ENCODE results near the gene PRAMEF4. TPM values are rescaled to one million over a fixed set of nuclear protein-coding genes. Genes with fewer than 3 reads are reported as not detected.

Gene PRAMEF4
- total and polyA plus RNA-seq, 2 donors (not counting 3 experiments of a cell fraction or from before 2014, with no cell fraction given) = not detected

Small RNA genes lying within 50 kb of the gene (small RNA-seq; reads per million reads assigned to genes)
- not detected for gene RNU6-1072P (ENCODE audit: insufficient read depth, insufficient read length, low read depth, low replicate concordance)

Other genes with a start within 250 kb of the PRAMEF4 start
- not detected in 2 replicates for gene AADACL4, start 242.1 kb downstream of the PRAMEF4 start, total RNA-seq
- not detected in 2 replicates for gene AADACL4, start 242.1 kb downstream of the PRAMEF4 start, polyA plus RNA-seq
- not detected in 2 replicates for gene AADACL3, start 170.1 kb downstream of the PRAMEF4 start, total RNA-seq
- gene AADACL3, start 170.1 kb downstream of the PRAMEF4 start, polyA plus RNA-seq = not detected in 2 replicates
- gene CFAP107, start 140.0 kb downstream of the PRAMEF4 start, total RNA-seq = not detected in 2 replicates
- not detected in 2 replicates for gene CFAP107, start 140.0 kb downstream of the PRAMEF4 start, polyA plus RNA-seq
- not detected in 2 replicates for gene PRAMEF12, start 112.5 kb downstream of the PRAMEF4 start, total RNA-seq
- gene PRAMEF12, start 112.5 kb downstream of the PRAMEF4 start, polyA plus RNA-seq = not detected in 2 replicates
- gene PRAMEF1, start 94.8 kb downstream of the PRAMEF4 start, total RNA-seq = not detected in 2 replicates
- gene PRAMEF1, start 94.8 kb downstream of the PRAMEF4 start, polyA plus RNA-seq = not detected in 2 replicates
- gene PRAMEF11, start 54.8 kb downstream of the PRAMEF4 start, total RNA-seq = not detected in 2 replicates
- gene PRAMEF11, start 54.8 kb downstream of the PRAMEF4 start, polyA plus RNA-seq = not detected in 2 replicates
- gene HNRNPCL1, start 37.5 kb downstream of the PRAMEF4 start, total RNA-seq = not detected in 2 replicates
- not detected in 2 replicates for gene HNRNPCL1, start 37.5 kb downstream of the PRAMEF4 start, polyA plus RNA-seq
- not detected in 2 replicates for gene PRAMEF2, start 29.1 kb downstream of the PRAMEF4 start, total RNA-seq
- not detected in 2 replicates for gene PRAMEF2, start 29.1 kb downstream of the PRAMEF4 start, polyA plus RNA-seq
- gene PRAMEF10, start 12.1 kb upstream of the PRAMEF4 start, total RNA-seq = not detected in 2 replicates
- gene PRAMEF10, start 12.1 kb upstream of the PRAMEF4 start, polyA plus RNA-seq = not detected in 2 replicates
- not detected in 2 replicates for gene PRAMEF7, start 30.4 kb upstream of the PRAMEF4 start, total RNA-seq
- not detected in 2 replicates for gene PRAMEF7, start 30.4 kb upstream of the PRAMEF4 start, polyA plus RNA-seq
- gene PRAMEF6, start 61.4 kb upstream of the PRAMEF4 start, total RNA-seq = not detected in 2 replicates
- not detected in 2 replicates for gene PRAMEF6, start 61.4 kb upstream of the PRAMEF4 start, polyA plus RNA-seq
- gene PRAMEF27, start 170.4 kb upstream of the PRAMEF4 start, total RNA-seq = not detected in 2 replicates
- not detected in 2 replicates for gene PRAMEF27, start 170.4 kb upstream of the PRAMEF4 start, polyA plus RNA-seq
- not detected in 2 replicates for gene HNRNPCL3, start 174.6 kb upstream of the PRAMEF4 start, total RNA-seq
- gene HNRNPCL3, start 174.6 kb upstream of the PRAMEF4 start, polyA plus RNA-seq = not detected in 2 replicates
- gene PRAMEF25, start 184.6 kb upstream of the PRAMEF4 start, total RNA-seq = not detected in 2 replicates
- gene PRAMEF25, start 184.6 kb upstream of the PRAMEF4 start, polyA plus RNA-seq = not detected in 2 replicates
- gene HNRNPCL2, start 230.7 kb upstream of the PRAMEF4 start, total RNA-seq = not detected in 2 replicates
- not detected in 2 replicates for gene HNRNPCL2, start 230.7 kb upstream of the PRAMEF4 start, polyA plus RNA-seq